Posterior vena cava (tissue), 2 donors: ENCODE results near the gene PBRM1. TPM values are rescaled to one million over a fixed set of nuclear protein-coding genes. Genes with fewer than 3 reads are reported as not detected.

ENCODE experiments used
- DNase-seq: peaks from one replicate; pipeline ENCODE4 v3.0.0-alpha.2; 2020; ENCODE audit warnings: low spot score
- intact Hi-C, 2 donors: fragments of 100-400 bp; cut with DNase I; formaldehyde crosslinking; loops; one replicate each; pipeline versions ENCODE4 v1.14.1 to v1.14.2; 2022 to 2023
- total RNA-seq, 2 donors: library from RNA; stranded (reverse); fragmentation: NEBNext Ultra II Directional; extraction: Animal tissue kit (Norgen Biotek cat#: 25700); gene quantifications; one replicate each; pipeline ENCODE4 v1.2.1, GENCODE V29; 2021
- donor health status: DM: yes; HTN: yes; CAD: no.
- donor health status: DM: yes; HTN: yes; CAD: no.

The PBRM1 gene
- total RNA-seq, 2 donors from 2014 or later: 63.8 to 78.1 TPM

- intact Hi-C loops: no loop called here
- DNase-seq: peak; percentile 96
These were observed 20.3 kb upstream of the PBRM1 start, which contains the start of the genes GLT8D1 and SPCS1 for GRCh38 chr3:52705688-52706686. TSS of gene GLT8D1 (minus strand) at chr3:52705791. CDS start at chr3:52700460, 5,331 bp downstream. TSS of gene SPCS1 (plus strand) at chr3:52706106. CDS start at chr3:52706247, 141 bp downstream.

DNA sequence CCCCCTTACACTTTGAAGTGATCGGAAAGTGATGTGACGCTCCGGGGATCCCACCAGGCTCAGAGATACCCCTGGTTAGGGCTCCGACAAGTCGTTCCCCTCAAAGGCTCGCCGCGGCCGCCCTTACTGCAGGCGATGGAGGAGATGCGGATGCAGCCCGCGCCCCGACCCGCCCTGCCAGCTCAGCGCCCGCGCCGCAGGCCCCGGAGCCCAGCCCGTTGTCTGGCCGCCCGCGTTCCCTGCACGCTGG, 19.6 kb upstream of the PBRM1 start:
- intact Hi-C loops: no loop called here
- no peak for DNase-seq

GRCh38 chr3:52704611-52705437, 19.1 kb upstream of the PBRM1 start:
- intact Hi-C loops: no loop called here
- DNase-seq: no peak

GRCh38 chr3:52703341-52703740, 17.6 kb upstream of the PBRM1 start:
- no peak for DNase-seq
- intact Hi-C loops: no loop called here

DNA sequence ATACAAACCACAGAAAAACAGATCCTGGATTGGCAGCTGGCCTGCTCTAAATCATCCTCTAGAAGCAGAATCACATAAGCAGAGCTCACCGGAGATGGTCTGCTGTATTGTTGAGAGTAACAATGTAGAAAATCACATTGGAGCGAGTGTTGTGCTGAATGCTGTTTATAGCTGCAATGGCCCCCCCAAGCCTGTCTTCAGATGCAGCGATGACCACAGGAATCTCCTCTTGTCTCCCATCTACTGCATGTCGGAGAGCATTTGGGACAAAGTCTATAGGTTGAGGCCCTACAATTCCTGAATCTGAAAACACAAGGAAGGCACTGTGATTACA, 11.9 kb upstream of the PBRM1 start:
- intact Hi-C loops: no loop called here
- DNase-seq: no peak

DNA sequence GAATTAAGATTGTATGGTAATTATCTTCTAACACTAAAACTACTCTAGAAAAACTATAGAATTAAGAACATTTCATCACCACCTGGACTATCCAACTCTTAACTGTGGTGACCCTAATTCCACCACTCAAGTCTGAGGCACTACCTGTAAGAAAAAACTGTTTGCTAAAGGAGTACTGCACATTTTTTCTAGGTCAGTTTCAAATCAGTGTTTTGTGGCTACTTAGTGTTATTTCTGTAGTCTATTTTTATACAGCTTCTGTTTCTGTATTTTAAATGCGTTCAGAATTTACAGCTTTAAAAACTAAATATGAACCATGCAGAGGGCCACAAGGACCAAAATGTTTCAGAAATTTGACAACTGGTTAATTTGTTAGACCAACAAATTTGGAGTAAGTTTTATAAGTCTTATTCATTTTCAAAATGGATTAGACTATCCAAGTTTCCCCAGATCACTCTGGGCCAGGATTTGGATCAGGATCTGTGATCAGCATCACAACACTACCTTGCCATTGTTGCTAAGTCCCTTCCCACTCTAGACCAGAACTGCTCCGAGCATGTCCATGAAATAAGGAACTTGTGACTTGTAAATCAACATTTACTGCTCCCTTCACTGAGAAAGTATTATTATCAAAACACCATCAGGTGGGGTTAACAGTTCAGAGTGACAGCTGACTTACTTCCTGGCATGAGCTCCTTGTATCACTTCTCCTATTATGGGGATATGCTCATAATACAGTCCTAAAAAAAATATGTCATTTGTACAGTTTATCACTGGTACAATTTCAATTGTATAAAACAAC, 11.3 kb upstream of the PBRM1 start:
- DNase-seq: no peak
- intact Hi-C loops: no loop called here

DNA sequence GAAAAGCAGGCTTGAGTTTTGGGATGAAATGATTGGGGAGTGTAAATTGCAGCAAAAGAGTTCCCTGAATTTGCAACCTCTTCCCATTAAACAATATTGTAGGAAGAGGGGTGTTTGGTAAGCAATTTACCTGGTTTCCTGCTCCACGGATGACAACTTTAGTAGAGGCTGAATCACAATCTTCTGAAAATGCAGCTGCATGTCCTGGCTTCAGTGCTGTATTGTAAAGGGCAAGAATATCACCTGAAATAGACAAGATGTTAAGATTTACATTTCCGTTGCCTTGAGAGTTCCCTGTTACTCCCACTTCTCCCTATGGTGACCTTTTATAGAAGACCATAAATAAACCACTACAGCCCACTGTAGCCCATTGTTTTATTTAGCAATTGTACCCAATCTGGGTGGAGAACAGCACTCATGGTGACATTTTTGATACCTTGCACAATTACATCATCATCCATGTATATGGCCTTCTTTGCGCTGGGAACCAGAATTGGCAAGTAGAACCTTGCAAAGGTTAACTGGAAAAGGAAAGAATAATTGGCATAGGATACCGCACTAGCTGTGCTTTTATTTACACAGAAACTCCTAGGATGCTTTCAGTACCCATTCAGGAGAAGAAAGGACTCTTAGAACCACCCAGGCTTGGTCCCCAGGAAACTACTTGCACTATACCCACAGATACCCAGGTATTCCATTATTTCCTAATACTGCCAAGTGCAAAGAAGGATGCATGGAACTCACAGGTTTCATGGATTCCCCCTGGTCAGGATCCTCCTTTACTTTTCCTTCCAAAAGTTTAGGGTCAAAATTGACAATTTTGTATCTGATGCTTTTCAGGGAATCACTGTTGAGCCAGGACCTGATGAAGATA, 10.3 kb upstream of the PBRM1 start:
- DNase-seq: no peak
- intact Hi-C loops: no loop called here

DNA sequence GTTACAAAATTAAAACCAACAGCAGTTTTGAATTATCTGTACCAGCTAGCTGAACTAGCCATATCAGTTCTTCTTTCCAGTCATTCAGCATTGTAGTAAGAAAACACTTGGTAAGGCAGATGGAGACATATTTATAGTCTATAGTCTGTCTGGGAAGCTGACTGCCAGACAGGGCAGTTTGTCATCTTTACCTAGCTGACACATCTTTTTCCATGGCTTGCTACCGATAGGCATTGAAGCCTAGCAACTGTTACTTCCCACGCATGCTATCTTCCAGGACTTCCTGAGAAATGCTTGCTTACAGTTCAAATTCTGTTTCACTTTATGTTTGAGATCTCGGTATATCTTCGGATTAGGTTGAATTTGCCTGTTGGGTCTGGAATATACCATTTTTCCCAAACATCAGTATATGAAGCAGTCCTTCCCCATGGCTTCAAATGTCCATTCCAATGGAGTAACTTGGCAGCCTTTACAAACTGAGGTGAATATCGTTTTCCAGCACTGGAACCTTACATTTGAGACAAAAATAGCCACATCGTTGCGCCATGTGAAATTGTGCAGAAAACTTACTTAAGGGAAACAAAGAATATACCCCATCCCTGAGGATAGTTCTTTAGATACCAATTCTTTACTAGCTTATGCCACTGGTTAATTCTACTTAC, 8.9 kb upstream of the PBRM1 start:
- intact Hi-C loops: no loop called here
- DNase-seq: no peak

DNA sequence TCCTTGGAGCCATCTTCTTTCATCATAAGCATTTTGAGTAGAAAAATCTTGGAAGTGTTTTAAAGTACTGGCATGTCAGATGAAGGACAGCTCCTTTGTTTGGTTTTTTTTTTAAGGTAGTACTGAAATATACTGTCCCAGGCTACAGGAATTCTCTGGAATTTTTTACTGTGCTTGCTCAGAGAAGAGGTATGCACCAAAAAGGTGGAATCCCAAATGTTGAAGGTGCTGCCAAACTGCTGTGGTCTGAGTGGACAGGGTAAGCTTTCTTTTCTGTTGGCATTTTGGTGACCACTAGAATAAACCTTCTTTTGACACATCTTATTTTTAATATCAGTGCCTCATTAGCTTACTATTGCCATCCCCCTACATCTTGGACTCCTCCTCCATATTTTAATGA, 7.4 kb upstream of the PBRM1 start:
- DNase-seq: no peak
- intact Hi-C loops: no loop called here

GRCh38 chr3:52690560-52690959, 4.8 kb upstream of the PBRM1 start:
- no peak for DNase-seq
- intact Hi-C loops: no loop called here

DNA sequence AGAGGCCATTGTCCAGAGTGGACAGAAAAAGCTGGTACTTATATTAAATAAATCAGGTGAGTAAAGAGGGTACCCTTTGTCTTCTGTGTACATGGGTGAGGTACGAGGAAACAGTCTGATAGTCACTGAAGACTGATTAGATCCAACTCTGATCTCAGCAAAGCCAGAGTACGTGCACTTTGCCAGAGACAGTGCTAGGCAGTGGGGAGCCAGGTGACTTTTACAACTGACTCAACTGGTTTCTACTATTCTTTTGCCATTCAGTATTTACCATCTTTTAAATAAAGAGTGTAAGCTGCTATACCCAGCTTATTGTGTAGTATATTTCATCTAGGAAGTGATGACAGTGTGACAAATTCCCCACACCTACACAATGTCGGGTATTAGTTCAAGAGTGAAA, 3.4 kb upstream of the PBRM1 start:
- intact Hi-C loops: no loop called here
- DNase-seq: no peak

DNA sequence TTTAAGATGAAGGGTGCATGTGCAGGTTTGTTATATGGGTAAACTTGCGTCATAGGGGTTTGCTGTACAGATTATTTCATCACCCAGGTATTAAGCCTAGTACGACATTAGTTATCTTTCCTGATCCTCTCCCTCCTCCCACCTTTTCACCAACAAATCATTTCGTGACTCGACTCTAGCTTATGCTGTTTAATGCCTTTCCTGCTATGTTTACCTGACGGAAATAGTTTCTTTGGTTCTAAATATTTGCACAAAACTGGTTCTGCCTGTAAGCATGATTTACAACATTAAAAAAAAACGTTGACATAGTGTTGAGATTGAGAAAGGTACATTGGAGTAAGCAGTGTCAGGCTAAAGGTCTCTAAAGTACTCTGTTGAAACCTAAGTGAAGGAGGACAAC, 2.6 kb upstream of the PBRM1 start:
- DNase-seq: no peak
- intact Hi-C loops: no loop called here

DNA sequence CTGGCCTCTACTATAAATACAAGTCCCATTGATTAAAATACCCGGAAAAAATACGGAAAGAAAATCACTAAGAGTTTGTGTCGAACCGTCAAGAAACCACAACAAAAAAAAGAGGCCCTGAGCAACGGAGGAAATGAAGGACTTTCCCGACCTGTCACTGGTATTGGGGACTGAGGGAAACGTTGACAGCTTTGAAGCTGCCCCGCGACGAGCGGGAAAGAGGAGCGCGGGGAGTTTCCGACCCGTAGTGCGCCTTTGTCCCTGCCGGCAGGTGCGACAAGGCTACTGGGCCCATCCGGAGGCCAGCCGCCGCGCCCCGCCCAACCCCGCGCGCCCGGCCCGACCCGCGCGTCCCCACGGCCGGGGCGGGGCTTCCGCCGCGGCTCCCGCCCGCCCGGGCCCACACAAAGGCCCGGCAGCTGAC, 416 bp downstream of the PBRM1 start:
- peak; percentile 92 for DNase-seq
- intact Hi-C loops: no loop called here

DNA sequence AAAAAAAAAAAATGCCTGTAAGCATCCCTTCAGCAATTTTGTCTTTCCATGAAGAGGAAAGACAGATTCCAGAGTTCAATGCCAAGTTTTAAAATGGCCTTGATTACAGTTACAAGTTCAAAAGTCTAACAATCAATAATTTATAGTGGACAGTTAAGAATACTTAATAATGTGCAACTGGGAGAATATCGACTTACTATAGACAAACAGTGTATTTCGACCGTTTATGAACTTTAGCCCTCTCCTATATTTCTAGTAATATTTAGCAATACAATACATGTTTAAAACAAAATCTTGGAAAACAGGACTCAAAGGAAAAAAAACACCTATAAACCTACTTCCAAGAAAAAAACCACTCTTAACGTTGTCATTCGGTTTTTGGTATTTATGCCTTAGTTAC, 1.5 kb downstream of the PBRM1 start:
- DNase-seq: no peak
- intact Hi-C loops: loop anchor here in 1 of 2 donors (5.0 kb wide), 1 partner anchor 452 kb away; no protein-coding TSS in a partner anchor

DNA sequence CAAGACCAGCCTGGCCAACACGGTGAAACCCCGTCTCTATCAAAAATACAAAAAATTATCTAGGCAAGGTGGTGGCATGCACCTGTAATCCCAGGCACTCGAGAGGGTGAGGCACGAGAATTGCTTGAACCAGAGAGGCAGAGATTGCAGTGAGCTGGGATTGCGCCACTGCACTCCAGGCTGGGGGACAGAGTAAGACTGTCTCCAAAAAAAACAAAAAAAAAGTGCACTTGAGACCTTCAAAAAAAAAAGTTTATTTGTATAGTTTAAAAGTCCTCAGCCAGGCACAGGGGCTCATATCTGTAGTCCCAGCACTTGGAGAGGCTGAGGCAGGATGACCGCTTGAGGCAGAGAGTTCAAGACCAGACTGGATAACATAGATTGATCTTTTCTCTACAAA, 2.1 kb downstream of the PBRM1 start:
- no peak for DNase-seq
- intact Hi-C loops: loop anchor here in 1 of 2 donors (5.0 kb wide), 1 partner anchor 451 kb away; no protein-coding TSS in a partner anchor

DNA sequence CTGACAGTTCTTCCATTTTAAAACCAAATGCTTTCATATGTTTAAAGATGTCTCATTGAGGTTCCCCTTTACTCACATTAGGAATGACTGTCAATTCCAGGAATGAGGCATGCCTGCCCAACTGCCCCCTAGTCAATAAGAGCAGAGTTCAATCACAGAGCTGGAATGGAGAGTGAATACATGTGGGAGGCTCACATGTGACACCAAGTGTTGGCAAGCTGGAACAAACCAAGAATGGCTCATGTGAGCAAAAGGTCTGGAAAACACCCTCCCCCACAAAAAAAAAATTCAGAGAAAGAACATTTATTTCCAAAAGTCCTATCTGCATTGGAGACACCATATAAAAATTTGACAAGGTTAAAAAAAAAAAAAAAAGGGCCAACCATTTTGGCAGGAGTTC, 3.7 kb downstream of the PBRM1 start:
- DNase-seq: no peak
- intact Hi-C loops: loop anchor here in 1 of 2 donors (5.0 kb wide), 1 partner anchor 450 kb away; no protein-coding TSS in a partner anchor

GRCh38 chr3:52681596-52681995, 4.1 kb downstream of the PBRM1 start:
- DNase-seq: no peak
- intact Hi-C loops: loop anchor here in 1 of 2 donors (5.0 kb wide), 1 partner anchor 449 kb away; no protein-coding TSS in a partner anchor

GRCh38 chr3:52679811-52680210, 5.9 kb downstream of the PBRM1 start:
- intact Hi-C loops: loop anchor here in 1 of 2 donors (5.0 kb wide), 1 partner anchor 448 kb away; no protein-coding TSS in a partner anchor
- no peak for DNase-seq
